Suprapubic skin (tissue), 3 donors: Measurements from ENCODE around the gene FUNDC2.

Experiments used
- CTCF ChIP-seq, 2 donors: fragments of 200-600 bp in 1 of 2; fragments of 450-650 bp in 1 of 2; sonication (generic) in 1 of 2; IDR thresholded peaks; one replicate each; pipeline ENCODE4 v1.5.1; 2016 to 2019; ENCODE audit warnings: antibody characterized with exemption in 2 of 2, mild to moderate bottlenecking in 1 of 2, moderate library complexity in 1 of 2
- EP300 ChIP-seq: sonication (generic); formaldehyde crosslinking; IDR thresholded peaks from one replicate; pipeline ENCODE4 v1.6.1; 2017; ENCODE audit warnings: antibody characterized with exemption

- no peak for TF ChIP-seq CTCF (IDR thresholded peaks at IDR 0.05)
- no peak for TF ChIP-seq EP300
Measured at GRCh38 chrX:155108427-155108826, 81.8 kb downstream of the FUNDC2 start.
